Natural killer cell (primary cell): ENCODE data around the gene SAG. TPM values are rescaled to one million over a fixed set of nuclear protein-coding genes. Genes with fewer than 3 reads are reported as not detected.
A peak's percentile ranks its signal among the peaks of the same experiment; 100 is the strongest.

ENCODE experiments used
- ATAC-seq, 3 donors: fragments of 150-1000 bp in 2 of 3; fragments of 200-7000 bp in 1 of 3; cut with Tn5 transposase; 1 replicate in 1 of 3; 2 replicates in 2 of 3; pipeline ENCODE4 v1.10.0; 2021; ENCODE audit warnings: mild to moderate bottlenecking in 2 of 3, moderate library complexity in 2 of 3
- DNase-seq, 2 donors: peaks; one replicate each; pipeline versions ENCODE4 v3.0.0 to v3.0.0-alpha.2; 2013 to 2021; ENCODE audit warnings: mixed read lengths in 1 of 2
- H3K27ac ChIP-seq: one replicate; pipeline ENCODE4 v1.5.1; 2013; ENCODE audit warnings: mild to moderate bottlenecking, low read length
- H3K27me3 ChIP-seq: one replicate; pipeline ENCODE4 v1.6.1; 2013; ENCODE audit warnings: low read length; ENCODE audit not compliant: control insufficient read depth, insufficient read depth
- H3K36me3 ChIP-seq: one replicate; pipeline ENCODE4 v1.6.1; 2013; ENCODE audit warnings: low read length; ENCODE audit not compliant: control insufficient read depth, insufficient read depth
- H3K4me1 ChIP-seq: one replicate; pipeline ENCODE4 v1.6.1; 2013; ENCODE audit warnings: low read length; ENCODE audit not compliant: control insufficient read depth, insufficient read depth
- H3K4me3 ChIP-seq: one replicate; pipeline ENCODE4 v1.5.1; 2013; ENCODE audit warnings: low read length
- H3K9me3 ChIP-seq: one replicate; pipeline ENCODE4 v1.6.1; 2013; ENCODE audit warnings: low read length; ENCODE audit not compliant: control insufficient read depth, insufficient read depth
- H3K27ac Mint-ChIP-seq, 2 donors: one replicate each; pipeline ENCODE4 v1.8.0; 2022; ENCODE audit warnings: mild to moderate bottlenecking in 2 of 2, mixed read lengths in 2 of 2, moderate library complexity in 1 of 2
- H3K27me3 Mint-ChIP-seq, 2 donors: one replicate each; pipeline ENCODE4 v1.8.0; 2022; ENCODE audit warnings: low read depth in 2 of 2, mixed read lengths in 2 of 2
- H3K36me3 Mint-ChIP-seq: one replicate; pipeline ENCODE4 v1.8.0; 2022; ENCODE audit warnings: mixed read lengths
- H3K4me1 Mint-ChIP-seq, 2 donors: one replicate each; pipeline ENCODE4 v1.8.0; 2022; ENCODE audit warnings: mixed read lengths in 2 of 2
- H3K4me3 Mint-ChIP-seq: one replicate; pipeline ENCODE4 v1.8.0; 2022; ENCODE audit warnings: mild to moderate bottlenecking, moderate library complexity, mixed read lengths
- H3K9me3 Mint-ChIP-seq, 2 donors: one replicate each; pipeline ENCODE4 v1.8.0; 2022; ENCODE audit warnings: mixed read lengths in 2 of 2
- CTCF ChIP-seq: fragments of 200-600 bp; IDR thresholded peaks from one replicate; pipeline ENCODE4 v1.8.0; 2022; ENCODE audit warnings: antibody characterized with exemption
- WGBS: methylation state at CpG from one replicate; pipeline ENCODE4 v1.1.7; 2013; ENCODE audit warnings: missing lambda C conversion rate; ENCODE audit not compliant: insufficient coverage; 5-methylcytosine and 5-hydroxymethylcytosine counted together
- intact Hi-C: fragments of 100-400 bp; cut with micrococcal nuclease; formaldehyde crosslinking; loops from one replicate; pipeline ENCODE4 v1.14.2; 2022
- total RNA-seq, 4 donors: library from RNA; stranded (reverse); fragments of 120-200 nt in 1 of 4; gene quantifications; one replicate each; pipeline versions ENCODE4 v1.2.3 to v1.2.4, GENCODE V29; 2013 to 2022

The SAG gene
- total RNA-seq, 3 donors from 2014 or later (not counting 1 experiment from before 2014, with no cell fraction given) = 0.11 to 0.33 (median 0.12) TPM

- 70% methylated on average over 6 of the region's 6 CpGs for WGBS
- Histone ChIP-seq H3K27ac (no peak overlapping the region), H3K4me1 (peaks cover 33% of the 10 kb centered on the region), H3K4me3 (no peak overlapping the region), H3K27me3 (no peaks in the 10 kb centered on the region), H3K9me3 (peaks cover 3% of the 10 kb centered on the region), H3K36me3 (peaks cover 19% of the 10 kb centered on the region)
- ATAC-seq = no peak
- intact Hi-C loops = no loop called here
- peak overlapping the region; percentile 19 for H3K4me3 Mint-ChIP-seq
- peaks cover 2 to 3% of the 10 kb centered on the region in 2 donors for H3K9me3 Mint-ChIP-seq
- no peak for TF ChIP-seq CTCF
- H3K4me1 Mint-ChIP-seq = peaks cover 80 to 91% of the 10 kb centered on the region in 2 donors
- peak overlapping the region; percentile 65 to 79 for H3K27ac Mint-ChIP-seq
- H3K36me3 Mint-ChIP-seq = peaks cover 14% of the 10 kb centered on the region
- no peaks in the 10 kb centered on the region for H3K27me3 Mint-ChIP-seq
- DNase-seq = no peak
Measured at GRCh38 chr2:233363744-233364235, 56.2 kb downstream of the SAG start.

GRCh38 chr2:233365861-233366520 lies 58.4 kb downstream of the SAG start:
- H3K4me3 ChIP-seq = no peak overlapping the region
- H3K27me3 Mint-ChIP-seq = no peaks in the 10 kb centered on the region
- H3K36me3 Mint-ChIP-seq = peaks cover 14% of the 10 kb centered on the region
- peak overlapping the region; percentile 84 to 87 for H3K27ac Mint-ChIP-seq
- peaks cover 2 to 3% of the 10 kb centered on the region in 2 donors for H3K9me3 Mint-ChIP-seq
- peaks cover 3% of the 10 kb centered on the region for H3K9me3 ChIP-seq
- no peak for TF ChIP-seq CTCF
- H3K27me3 ChIP-seq = no peaks in the 10 kb centered on the region
- peaks cover 27% of the 10 kb centered on the region for H3K4me1 ChIP-seq
- peak overlapping the region; percentile 45 for H3K4me3 Mint-ChIP-seq
- 84% methylated on average over 5 of the region's 6 CpGs for WGBS
- peak in 1 of 3 donors; percentile 50 for ATAC-seq
- H3K36me3 ChIP-seq = peaks cover 22% of the 10 kb centered on the region
- DNase-seq = no peak
- intact Hi-C loops = no loop called here
- peaks cover 79 to 87% of the 10 kb centered on the region in 2 donors for H3K4me1 Mint-ChIP-seq
- peak overlapping the region; percentile 3 for H3K27ac ChIP-seq

GRCh38 chr2:233367586-233367985 lies 60.0 kb downstream of the SAG start:
- Mint-ChIP-seq H3K27me3 (no peaks in the 10 kb centered on the region), H3K36me3 (peaks cover 14% of the 10 kb centered on the region), H3K27ac (peak overlapping the region; percentile 84 to 87), H3K4me1 (peaks cover 77 to 79% of the 10 kb centered on the region in 2 donors), H3K9me3 (peaks cover 2 to 3% of the 10 kb centered on the region in 2 donors), H3K4me3 (no peak overlapping the region)
- DNase-seq = no peak
- WGBS = no CpG with 5 or more reads among the region's 3 CpGs
- intact Hi-C loops = no loop called here
- Histone ChIP-seq H3K4me3 (no peak overlapping the region), H3K27me3 (no peaks in the 10 kb centered on the region), H3K9me3 (peaks cover 3% of the 10 kb centered on the region), H3K27ac (no peak overlapping the region), H3K4me1 (peaks cover 28% of the 10 kb centered on the region), H3K36me3 (peaks cover 21% of the 10 kb centered on the region)
- no peak for TF ChIP-seq CTCF
- no peak for ATAC-seq
